ENCODE measurements around the gene SNX14.
"Not testable (repeated sequence)": the region's sequence is repeated elsewhere in the genome, so short reads cannot be mapped to it uniquely, and the experiment has no call there.

Gene SNX14

DNA sequence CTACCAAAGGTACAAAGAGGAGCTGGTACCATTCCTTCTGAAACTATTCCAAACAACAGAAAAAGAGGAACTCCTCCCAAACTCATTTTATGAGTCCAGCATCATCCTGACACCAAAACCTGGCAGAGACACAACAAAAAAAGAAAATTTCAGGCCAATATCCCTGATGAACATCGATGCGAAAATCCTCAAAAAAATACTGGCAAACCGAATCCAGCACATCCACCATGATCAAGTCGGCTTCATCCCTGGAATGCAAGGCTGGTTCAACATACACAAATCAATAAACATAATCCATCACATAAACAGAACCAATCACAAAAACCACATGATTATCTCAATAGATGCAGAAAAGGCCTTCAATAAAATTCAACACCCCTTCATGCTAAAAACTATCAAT is 10.8 kb downstream of the SNX14 start:
- DNase-seq (ENCODE audit: low spot score) = not testable (repeated sequence)

DNA sequence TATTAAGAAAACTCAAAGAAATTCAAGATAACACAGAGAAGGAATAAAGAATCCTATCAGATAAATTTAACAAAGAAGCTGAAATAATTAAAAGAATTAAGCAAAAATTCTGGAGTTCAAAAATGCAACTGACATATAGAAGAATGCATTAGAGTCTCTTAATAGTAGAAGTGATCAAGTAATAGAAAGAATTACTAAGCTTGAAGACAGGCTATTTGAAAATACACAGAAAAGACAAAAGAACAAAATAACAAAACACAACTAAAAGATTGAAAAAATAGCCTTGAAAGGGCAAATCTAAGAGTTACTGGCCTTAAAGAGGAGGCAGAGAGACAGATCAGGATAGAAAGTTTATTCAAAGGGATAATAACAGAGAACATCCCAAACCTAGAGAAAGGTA is 12.1 kb downstream of the SNX14 start:
- no peak for DNase-seq (ENCODE audit: low spot score)

DNA sequence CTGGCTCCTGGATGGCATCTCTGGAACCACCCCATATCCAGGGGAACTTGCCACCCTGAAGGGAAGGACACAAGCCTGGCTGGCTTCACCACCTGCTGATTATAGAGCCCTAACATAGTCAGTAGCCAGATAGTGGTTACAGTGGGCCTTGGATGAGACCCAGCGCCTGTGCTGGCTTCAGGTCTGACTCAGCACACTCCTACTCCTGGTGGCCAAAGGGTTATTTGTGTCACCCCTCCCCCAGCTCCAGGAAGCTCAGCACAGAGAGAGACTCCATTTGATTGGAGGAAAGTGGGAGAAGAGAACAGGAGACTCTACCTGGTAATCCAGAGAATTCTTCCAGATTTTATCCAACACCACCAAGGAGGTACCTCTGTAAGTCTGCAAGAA is 12.8 kb downstream of the SNX14 start:
- no peak for DNase-seq (ENCODE audit: low spot score)

- DNase-seq (ENCODE audit: low spot score) = no peak
Measured at GRCh38 chr6:85580118-85580877, 13.4 kb downstream of the SNX14 start.

DNA sequence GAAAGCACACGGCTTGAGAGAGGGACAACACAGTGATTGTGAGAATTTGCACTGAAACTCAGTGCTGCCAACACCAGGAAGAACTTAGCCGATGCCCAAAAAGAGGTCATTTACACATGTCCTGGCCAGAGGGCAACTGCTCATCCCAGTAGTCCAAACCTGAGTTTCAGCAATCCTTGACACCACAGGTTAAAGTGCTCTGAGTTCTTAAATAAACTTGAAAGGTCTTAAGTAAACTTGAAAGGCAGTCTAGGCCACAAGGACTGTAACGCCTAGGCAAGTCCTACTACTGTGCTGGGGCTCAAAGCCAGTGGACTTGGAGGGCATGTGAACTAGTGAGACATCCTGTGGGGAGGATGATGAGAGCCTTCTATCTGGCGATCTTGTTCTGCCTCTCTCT is 14.1 kb downstream of the SNX14 start:
- DNase-seq (ENCODE audit: low spot score) = no peak

DNA sequence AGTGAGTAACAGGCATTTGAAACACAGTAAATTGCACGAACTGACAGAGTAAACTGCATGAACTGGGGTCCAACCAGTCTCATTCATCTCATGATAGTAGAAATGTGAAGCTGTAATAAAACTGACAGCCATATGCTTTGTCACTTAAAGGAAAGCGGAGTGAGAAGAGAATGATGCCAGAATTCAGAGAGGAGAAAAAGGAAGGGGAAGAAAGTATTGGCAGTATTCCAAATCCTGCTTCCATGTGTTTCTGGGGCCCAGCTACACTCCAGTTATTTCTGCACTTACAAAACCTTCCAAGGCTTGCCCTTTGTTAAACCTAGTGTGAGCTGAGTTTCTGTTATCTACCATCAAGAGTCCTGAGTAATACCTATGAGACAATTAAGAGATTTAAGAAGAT is 17.2 kb downstream of the SNX14 start:
- DNase-seq (ENCODE audit: low spot score) = no peak

GRCh38 chr6:85574932-85575598 is 18.6 kb downstream of the SNX14 start:
- DNase-seq (ENCODE audit: low spot score) = no peak

DNA sequence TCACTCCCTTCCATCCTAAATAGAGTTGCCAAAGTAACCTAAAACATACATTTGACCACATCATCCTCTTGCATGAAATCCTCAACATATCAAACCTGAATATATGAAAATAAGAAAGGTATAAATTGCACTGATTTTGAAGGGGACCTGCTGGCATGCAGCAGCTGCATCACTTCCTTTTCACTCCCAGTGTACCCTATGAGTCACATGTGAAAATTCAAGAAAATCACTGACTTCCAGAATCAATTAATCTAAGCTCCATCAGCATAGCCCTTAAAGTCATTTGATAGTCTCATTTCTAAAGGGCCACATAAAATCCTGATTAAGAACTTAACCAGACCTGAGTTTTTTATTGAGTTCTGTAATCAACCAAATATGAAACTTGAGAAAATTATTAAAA is 24.3 kb downstream of the SNX14 start:
- DNase-seq (ENCODE audit: low spot score) = no peak

DNA sequence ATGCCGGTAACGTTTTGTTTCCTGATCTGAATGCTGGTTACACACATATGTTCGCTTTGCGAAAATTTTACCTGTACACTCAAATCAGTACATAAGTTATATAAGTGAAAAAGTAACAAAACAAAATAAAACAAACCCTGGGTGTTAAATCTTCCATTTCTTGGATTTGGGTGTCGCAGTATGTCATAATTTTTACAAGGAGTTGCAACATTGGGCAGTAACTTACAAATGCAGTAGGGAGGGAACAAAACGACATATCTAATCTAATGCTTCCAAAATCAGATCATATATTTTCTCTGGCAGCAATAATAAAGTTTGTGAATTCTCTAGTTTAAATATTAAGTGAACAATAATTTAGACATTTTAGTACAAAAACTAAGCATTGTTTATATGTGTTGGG is 25.2 kb downstream of the SNX14 start:
- DNase-seq (ENCODE audit: low spot score) = no peak

GRCh38 chr6:85565736-85566135 is 27.9 kb downstream of the SNX14 start:
- no peak for DNase-seq (ENCODE audit: low spot score)

DNA sequence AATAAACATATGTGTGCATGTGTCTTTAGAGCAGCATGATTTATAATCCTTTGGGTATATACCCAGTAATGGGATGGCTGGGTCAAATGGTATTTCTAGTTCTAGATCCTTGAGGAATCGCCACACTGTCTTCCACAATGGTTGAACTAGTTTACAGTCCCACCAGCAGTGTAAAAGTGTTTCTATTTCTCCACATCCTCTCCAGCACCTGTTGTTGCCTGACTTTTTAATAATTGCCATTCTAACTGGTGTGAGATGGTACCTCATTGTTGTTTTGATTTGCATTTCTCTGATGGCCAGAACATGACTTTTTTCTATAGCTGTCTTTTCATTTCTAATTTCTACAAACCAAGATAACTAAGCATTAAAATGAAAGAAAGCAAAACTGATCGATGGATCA is 29.4 kb downstream of the SNX14 start:
- not testable (repeated sequence) for DNase-seq (ENCODE audit: low spot score)

- no peak for DNase-seq (ENCODE audit: low spot score)
Measured at GRCh38 chr6:85561750-85562357, 31.8 kb downstream of the SNX14 start.

DNA sequence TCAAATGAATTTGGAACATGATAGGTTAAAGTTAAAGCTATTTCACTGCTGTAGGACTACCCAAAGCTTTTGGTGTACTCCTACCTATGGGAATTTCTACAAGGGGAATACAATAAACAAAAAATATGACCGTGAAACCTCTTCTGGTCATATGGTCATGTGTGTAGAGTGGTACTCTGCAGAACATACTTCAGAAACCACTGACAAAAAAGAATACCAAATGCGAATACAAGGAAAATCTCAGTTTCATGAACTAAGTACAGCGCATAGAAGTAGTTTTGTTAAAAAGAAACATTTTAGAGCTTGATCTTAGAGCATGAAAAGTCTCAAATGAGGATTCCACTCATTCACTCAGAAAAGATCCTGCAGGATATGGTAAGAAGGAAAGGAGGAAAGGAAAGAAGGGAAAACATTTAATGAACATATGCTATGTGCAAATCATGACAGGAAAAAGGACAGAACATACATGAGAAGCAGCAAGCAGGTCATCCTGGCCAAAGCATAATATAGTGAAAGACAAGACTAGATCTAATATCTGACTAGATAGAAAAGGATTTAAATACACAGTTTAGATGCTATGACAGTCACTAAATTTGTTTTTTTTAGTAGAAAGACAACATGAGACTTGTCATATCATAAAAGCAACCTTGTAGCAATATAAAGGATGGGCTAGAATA is 36.5 kb downstream of the SNX14 start:
- DNase-seq (ENCODE audit: low spot score) = no peak

GRCh38 chr6:85552652-85553051 is 41.0 kb downstream of the SNX14 start:
- no peak for DNase-seq (ENCODE audit: low spot score)

DNA sequence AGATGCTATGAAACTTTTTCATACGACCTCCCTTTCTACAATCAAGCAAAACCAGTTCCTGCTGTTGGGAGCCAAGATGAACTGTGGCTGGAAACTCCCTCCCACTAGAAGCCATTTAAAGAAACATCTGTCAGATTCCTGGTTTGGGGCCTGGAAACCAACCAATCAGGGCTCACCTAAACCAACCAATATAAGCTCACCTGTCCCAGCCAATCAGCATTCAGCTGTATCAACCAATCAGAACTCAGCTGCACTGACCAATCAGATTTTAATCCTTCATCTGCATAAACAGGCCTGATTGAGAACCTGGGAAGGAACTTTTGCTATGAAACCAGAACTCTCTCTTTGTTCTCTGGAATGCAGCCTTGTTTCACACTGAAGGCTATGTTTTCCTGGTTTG is 42.4 kb downstream of the SNX14 start:
- DNase-seq (ENCODE audit: low spot score) = no peak

GRCh38 chr6:85547719-85548118 is 45.9 kb downstream of the SNX14 start:
- DNase-seq (ENCODE audit: low spot score) = no peak

GRCh38 chr6:85544776-85545175 is 48.9 kb downstream of the SNX14 start:
- no peak for DNase-seq (ENCODE audit: low spot score)

GRCh38 chr6:85537055-85537494 is 56.6 kb downstream of the SNX14 start:
- no peak for DNase-seq (ENCODE audit: low spot score)

DNA sequence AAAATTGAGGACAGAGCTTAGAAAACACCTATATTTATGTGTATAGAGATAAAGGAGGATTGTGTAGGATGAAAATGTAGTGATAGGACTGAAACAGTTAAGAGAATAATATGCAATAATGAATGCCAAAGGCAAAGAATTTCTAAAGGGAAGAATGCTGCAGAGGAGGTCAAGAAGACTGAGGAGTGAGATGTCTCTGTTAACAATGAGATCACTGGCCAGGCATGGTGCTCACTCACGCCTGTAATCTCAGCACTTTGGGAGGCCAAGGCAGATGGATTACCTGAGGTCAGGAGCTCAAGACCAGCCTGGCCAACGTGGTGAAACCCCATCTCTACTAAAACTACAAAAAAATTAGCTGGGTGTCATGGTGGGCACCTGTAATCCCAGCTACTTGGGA is 69.4 kb downstream of the SNX14 start:
- DNase-seq (ENCODE audit: low spot score) = not testable (repeated sequence)

- no peak for DNase-seq (ENCODE audit: low spot score)
Measured at GRCh38 chr6:85516168-85516567, 77.5 kb downstream of the SNX14 start.

- DNase-seq (ENCODE audit: low spot score) = no peak
Measured at GRCh38 chr6:85506441-85507093, 87.1 kb downstream of the SNX14 start.

DNA sequence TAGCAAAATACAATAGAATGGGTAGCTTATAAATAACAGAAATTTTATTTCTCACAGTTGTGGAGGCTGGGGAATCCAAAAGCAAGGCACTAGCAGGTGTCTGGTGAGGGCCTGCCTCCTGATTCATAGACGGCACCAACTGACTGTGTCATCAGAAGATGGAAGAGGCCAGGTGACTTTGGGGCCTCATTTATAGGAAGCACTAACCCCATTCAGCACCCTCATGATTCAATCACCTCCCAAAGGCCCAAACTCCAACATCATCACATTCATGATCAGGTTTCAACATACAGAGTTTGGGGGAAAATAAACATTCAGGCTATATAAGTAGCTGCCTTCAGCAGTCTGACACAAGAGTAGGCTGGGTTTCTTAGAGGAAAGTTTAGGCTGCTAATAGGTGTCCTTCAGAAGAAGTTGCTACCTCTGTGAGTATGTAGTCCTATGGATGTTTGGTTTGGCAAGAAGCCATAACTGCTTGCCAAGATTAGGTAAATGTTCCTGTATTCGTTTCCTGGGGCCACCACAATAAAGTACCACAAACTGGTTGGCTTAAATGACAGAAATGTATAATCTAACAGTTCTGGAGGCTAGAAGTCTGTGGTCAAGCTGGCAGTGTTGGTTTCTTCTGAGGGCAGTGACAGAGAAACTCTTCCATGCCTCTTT is 94.9 kb downstream of the SNX14 start:
- DNase-seq (ENCODE audit: low spot score) = no peak
